Activated CD4-positive, CD25-positive, alpha-beta regulatory T cell treated with anti-CD3 and anti-CD28 coated beads, Interleukin-2, amount 50 U/mL, for 16 hours (primary cell): Measurements from ENCODE around the gene TFF3.

ENCODE experiments used
- DNase-seq: peaks from one replicate; pipeline ENCODE4 v3.0.0-alpha.2; 2020; ENCODE audit warnings: low read depth, low spot score

The TFF3 gene

DNA sequence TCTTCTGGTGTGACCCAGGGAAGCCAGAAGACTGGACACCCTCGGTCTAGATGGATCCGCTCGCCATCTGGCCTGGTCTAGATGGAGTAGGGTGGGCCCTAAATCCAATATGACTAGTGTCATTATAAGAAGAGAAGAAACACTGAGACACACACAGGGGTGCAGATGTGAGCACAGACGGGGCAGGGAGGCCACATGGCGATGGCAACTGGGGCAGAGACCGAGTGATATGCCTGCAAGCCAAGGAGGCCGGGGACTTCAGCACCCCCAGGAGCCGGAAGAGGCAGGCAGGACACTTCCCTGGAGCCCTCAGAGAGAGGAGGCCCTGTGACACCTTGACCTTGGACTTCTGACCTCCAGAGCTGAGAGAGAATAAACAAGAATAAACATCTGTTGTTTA is 5.6 kb upstream of the TFF3 start:
- DNase-seq = no peak

DNA sequence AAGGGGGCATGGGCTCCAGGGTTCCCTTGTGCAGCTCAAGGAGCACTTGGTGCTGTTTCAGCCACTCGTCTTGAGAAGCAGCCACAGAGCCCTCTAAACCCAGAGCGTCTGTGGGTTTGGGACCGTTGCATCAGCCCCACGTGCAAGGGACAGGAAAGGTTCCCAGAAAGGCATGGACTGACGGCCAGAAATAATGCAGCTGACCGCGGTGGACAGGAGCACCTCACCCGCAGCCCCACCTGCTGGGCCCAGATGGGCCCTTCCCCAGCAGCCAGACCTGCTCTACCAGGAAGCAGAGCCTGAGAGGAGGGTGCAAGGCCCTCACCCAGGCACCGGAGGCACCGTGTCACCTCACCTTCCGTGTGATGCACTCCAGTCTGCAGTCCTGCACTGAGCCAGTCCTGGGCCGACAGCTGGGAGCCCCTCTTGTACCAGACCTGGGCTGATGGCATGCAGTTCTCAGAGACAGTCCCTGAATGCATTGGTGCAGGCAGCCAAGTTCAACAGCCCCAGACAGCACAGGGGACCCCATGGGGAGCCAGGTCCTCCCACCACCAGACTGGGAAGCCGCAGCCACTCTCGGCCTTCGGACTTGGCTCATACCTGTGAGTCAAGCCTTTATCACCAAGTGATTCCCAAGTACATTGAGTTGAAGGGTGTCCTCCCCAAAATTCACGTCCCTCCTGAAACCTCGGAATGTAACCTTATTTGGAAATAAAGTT is 4.8 kb upstream of the TFF3 start:
- no peak for DNase-seq

- DNase-seq = no peak
Observed at GRCh38 chr21:42319376-42319775, 4.2 kb upstream of the TFF3 start.

DNA sequence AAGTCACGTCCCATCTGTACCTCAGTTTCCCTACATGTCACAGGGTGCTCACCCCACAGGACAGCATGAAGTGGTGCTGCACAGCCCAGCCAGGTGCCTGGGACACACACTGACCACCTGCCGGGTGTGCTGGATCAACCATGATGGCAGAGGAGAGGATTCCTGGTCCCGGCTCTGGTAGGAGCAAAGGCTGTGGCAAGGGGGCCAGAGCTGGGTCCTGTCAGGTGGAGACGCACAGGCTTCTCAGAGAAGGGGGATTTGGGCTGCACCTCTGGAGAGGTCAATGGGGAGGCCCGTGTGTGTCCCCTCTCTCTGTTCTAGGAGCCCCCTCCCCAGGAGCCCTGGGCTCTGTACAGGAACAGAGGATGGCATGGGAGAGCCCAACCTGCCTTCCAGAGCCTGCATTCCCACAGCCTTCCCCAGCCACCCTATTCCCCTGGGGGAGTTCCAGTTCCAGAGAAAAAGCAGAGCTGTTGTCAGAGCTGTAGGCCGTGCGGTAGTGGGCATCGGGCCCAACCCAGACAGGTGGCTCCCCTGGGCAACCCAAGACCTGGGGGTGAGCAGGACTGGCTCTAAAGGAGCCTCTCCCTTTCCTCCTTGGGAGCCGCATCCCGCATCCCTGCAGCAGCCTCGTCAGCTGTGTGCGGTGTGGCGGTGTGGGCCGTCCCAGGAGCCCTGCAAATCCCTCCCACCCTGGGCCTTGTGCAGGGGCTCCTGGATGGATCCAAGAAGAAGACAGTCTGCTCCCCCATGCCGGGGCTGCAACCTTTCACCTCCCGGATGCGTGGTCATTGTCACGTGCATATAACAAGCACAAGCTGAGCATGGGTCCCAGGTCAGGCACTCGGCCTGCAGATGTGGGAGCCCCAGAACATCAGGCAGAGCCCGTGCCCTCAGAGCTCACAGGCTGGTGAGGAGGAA is 2.9 kb upstream of the TFF3 start:
- DNase-seq = no peak

GRCh38 chr21:42317341-42317741 is 2.1 kb upstream of the TFF3 start:
- no peak for DNase-seq

- DNase-seq = no peak
Observed at GRCh38 chr21:42316891-42317290, 1.7 kb upstream of the TFF3 start.

DNA sequence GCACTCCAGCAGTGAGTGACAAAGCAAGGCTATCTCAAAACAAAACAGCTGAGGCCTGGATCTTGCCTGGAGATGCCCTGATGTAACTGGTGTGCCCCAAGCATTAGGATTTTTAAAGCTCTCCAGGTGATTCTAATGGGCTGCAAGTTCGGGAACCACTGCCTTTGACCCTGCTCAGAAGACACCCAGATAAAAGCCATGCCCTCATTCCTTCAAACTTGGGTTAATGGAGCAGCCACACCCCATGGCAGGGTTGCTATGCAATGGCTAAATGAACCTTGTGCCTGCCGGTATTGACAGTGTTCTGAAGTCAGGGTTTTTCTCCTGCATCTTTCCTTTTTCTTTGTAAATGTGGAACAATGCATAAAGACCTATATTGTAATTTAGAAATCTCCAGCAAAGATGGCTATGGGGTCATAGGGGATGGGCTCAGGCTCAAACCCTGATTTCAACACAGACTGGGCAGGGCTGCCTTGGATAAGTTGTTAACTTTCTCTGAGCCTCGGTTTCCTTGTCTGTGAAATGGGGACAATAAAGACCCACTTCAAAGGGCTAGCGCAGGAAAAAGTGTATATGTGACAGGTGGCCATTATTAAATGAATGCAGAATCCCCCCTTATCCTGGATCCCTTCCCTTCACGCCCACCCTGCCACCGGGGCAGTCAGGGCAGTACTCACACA is 453 bp downstream of the TFF3 start:
- no peak for DNase-seq

GRCh38 chr21:42313501-42313969 is 1.7 kb downstream of the TFF3 start:
- DNase-seq = no peak

DNA sequence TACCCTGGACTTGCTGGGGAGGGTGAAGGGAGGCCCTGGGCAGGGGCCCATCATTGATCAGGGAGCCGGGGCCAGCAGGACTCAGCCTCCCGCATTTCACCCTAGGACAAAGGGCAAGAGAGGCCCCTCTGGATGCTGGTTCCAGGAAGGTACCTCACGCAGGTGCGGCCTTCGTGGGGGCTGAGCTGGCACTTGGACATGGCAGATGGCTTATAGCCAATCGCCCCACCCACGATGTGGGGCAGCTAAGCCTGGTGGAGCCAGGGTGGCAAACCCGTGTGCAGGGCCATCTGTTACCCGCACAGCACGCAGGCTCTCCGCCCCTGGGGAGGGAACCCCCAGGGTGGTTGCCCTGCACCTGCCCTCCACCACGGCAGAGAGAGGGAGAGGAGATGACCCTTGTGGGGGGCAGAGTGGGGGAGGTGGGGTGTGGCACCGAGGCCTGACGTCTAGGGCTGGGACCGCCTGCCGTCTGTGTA is 2.5 kb downstream of the TFF3 start:
- DNase-seq = no peak

- no peak for DNase-seq
Observed at GRCh38 chr21:42311816-42312625, 3.2 kb downstream of the TFF3 start.

- DNase-seq = no peak
Observed at GRCh38 chr21:42311160-42311559, 4.0 kb downstream of the TFF3 start.

DNA sequence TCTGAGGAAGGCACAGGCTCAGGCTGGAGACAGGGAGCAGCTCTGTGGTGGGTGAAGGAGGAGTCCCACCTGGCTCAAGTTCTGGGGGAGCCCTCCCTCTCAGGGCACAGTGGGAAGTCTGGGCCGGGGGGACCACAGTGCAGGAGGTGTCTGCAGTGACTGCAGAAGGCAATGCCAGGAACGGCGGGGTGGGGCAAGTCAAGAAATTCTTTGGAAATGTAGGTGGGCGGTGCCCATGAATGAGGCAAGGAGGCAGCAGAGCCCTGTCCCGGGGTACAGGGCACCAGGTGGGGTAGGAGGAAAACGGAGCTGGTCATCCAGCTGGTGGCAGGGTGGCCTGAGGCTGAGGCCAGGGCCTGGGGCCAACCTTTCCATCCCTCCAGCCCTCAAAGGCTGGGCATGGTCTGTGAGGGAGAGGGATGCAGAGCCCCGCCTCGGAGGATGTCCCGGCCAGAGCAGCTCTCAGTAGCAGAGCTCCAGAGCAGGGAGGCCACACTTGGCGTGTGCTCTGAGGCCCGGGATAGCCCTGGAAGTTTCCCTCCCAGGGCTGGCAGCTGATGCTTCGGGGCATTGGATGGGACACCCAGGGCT is 4.7 kb downstream of the TFF3 start:
- DNase-seq = no peak

GRCh38 chr21:42309753-42310213 is 5.4 kb downstream of the TFF3 start:
- peak; percentile 36 for DNase-seq

GRCh38 chr21:42308914-42309752 is 6.1 kb downstream of the TFF3 start:
- no peak for DNase-seq

DNA sequence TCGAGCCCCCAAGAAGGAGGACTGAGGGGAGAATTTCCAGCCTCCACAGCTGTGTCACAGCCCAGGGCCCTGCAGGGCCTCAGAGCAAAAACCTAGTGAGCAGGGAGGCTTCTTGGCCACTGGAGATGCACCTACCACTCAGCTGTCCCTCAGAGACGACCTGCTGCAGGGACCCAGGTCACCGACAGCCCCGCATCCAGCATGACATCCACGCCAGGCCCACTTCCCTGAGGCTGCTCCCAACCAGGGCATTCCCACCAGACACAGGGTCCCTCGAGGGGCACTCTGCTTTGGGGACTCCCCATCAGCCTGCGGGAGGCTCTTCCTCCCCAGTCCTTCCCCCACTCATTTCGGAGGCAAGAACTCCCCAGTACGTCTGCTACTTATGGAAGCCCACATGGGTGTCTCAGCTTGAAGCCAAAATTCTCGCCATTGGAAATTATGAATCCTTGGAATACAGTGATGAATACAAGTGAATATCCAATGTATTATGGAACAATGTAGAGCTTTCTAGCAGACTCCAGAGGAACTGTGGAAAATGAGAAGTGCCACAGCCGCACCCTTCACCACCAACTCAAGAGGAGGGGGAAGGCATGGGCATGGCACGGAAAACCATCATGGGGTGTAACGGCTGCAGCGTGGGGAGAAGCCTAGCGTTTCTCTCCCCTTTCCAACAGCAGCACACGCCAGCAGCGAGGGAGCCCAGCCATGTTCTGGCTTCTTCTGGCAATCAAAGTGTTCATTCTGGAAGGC is 6.9 kb downstream of the TFF3 start:
- DNase-seq = no peak

GRCh38 chr21:42307106-42307505 is 8.1 kb downstream of the TFF3 start:
- DNase-seq = no peak

GRCh38 chr21:42306366-42307035 is 8.7 kb downstream of the TFF3 start:
- DNase-seq = no peak

DNA sequence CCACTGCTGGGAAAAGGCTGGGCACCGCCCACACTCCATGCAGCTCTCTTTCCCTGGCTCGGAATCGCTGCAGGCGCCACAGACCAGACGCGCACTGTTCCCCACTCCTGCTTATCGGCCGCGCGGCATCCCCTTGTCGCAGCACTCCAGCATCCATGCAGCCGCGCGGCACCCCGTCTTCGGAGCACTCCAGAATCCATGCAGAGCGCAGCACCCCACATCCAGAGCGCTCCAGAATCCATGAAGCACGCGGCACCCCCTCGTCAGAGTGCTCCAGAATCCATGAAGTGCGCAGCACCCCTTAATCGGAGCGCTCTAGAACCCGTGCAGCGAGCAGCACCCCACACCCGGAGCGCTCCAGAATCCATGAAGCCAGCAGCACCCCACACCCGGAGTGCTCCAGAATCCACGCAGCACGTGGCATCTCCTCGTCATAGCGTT is 9.5 kb downstream of the TFF3 start:
- no peak for DNase-seq
